Prostate gland (tissue), 2 donors: ENCODE data around the gene FRMD4B.
"Not testable (repeated sequence)": the region's sequence is repeated elsewhere in the genome, so short reads cannot be mapped to it uniquely, and the experiment has no call there.

ENCODE experiments used
- CTCF ChIP-seq, 4 experiments: fragments of 200-600 bp in 2 of 4; fragments of 450-650 bp in 2 of 4; sonication (generic) in 2 of 4; IDR thresholded peaks; 1 replicate in 3 of 4; 2 replicates in 1 of 4; pipeline ENCODE4 v1.5.1; 2016 to 2019; ENCODE audit warnings: antibody characterized with exemption in 4 of 4, mild to moderate bottlenecking in 2 of 4, moderate library complexity in 2 of 4
- POLR2A ChIP-seq: fragments of 450-650 bp; IDR thresholded peaks from one replicate; pipeline ENCODE4 v1.6.1; 2016; ENCODE audit warnings: antibody characterized with exemption, mild to moderate bottlenecking

GRCh38 chr3:69322512-69322911, 63.4 kb downstream of the FRMD4B start:
- not testable (repeated sequence) for TF ChIP-seq CTCF (IDR thresholded peaks at IDR 0.05); POLR2A
